ENCODE results near the gene LRRC2.
"Not testable (repeated sequence)": the region's sequence is repeated elsewhere in the genome, so short reads cannot be mapped to it uniquely, and the experiment has no call there.

Gene LRRC2

DNA sequence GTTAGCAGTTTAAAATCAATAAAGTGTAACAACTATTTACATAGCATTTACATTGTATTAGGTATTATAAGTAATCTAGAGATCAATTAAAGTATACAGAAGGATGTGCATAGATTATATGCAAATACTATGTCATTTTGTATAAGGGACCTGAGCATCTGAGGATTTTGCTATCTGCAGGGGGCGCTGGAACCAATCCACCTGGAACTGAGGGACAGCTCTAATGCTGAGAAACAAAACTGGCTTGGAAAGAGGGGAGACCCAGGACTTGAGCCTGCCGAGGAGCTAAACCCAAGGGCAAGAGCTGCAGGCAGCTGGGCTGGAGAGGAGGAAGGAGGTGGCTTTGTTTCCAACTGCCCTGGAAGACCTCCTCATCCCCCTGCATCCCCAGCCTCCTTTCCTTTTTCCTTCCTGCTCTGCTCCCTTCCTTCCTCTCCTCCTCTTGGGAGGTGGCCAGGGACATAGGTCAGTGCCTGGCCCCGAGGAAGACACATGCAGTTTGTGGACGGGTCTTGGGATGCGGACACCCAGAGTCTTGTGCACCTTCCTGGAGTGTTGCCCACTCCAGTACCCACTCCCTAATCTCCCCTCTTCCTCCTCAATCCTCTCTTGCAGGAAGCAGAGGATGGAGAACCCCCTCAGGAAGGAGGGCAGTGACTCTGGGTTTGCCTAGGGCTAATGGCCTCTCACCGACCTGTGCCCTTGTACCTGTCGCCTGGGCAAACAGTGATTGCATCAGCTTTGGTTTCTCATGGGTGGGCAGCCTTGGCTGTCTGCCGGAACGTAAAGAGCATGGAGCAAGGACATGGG lies 69.2 kb downstream of the LRRC2 start:
- peak; percentile 32 for DNase-seq (ENCODE audit: low read depth)

DNA sequence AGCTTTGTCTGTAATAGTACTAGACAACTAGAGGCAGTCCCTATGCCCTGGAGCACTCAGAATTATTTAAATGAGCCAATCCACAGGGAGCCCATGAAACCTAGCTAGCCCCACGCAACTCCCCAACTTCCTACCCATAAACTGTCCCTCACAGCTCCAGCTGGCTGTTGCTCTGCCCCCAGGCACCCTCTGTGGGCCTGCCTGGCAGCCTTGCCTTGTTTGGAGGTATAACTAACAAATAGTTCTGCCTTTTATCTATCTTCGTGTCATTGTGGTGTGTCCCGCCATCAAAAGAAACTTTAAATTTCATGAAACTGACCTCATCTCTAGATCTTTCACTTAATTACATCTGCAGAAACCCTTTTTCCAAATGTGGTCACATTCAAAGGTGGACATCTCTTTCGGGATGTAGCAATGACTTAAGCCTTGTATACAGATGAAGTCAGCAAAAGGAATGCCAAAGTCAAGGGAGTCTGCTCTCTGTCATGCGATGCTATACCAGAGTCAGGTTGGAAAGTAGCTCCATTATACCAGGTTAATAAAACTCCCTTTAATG lies 70.1 kb downstream of the LRRC2 start:
- DNase-seq (ENCODE audit: low read depth): peak; percentile 93

DNA sequence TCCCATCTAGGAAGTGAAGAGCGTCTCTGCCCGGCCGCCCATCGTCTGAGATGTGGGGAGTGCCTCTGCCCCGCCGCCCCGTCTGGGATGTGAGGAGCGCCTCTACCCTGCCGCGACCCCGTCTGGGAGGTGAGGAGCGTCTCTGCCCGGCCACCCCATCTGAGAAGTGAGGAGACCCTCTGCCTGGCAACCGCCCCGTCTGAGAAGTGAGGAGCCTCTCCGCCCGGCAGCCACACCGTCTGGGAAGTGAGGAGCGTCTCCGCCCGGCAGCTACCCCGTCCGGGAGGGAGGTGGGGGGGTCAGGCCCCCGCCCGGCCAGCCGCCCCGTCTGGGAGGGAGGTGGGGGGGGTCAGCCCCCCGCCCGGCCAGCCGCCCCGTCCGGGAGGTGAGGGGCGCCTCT lies 71.6 kb downstream of the LRRC2 start:
- DNase-seq (ENCODE audit: low read depth): not testable (repeated sequence)

DNA sequence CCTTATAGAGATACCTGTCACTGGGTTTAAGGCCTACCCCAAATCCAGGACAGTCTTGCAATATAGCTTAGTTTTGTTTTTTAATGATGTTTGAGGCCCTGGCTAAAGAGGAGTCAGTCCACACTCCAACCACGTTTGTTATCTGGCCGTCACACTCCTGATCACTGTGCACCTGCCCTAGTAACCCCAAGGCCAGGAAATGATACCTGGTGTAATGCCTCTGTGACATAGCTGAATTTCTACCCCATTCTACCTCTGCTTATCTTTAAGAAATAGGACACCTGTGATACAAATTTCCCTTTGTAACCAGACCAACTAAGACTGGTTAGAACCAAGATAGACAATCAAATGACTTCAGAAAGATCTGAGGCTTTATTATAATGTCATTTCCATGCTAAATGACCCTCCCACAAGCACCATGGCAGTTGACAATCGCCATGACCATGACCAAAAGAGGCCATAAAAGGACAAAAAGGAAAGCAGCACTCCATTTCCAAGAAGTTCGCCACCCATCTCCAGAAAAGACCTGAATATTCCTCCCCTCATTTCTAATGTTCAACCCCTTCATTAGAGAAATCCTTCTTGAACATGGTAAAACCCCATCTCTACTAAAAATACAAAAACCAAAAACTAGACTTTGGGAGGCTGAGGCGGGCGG lies 73.1 kb downstream of the LRRC2 start:
- no peak for DNase-seq (ENCODE audit: low read depth)

DNA sequence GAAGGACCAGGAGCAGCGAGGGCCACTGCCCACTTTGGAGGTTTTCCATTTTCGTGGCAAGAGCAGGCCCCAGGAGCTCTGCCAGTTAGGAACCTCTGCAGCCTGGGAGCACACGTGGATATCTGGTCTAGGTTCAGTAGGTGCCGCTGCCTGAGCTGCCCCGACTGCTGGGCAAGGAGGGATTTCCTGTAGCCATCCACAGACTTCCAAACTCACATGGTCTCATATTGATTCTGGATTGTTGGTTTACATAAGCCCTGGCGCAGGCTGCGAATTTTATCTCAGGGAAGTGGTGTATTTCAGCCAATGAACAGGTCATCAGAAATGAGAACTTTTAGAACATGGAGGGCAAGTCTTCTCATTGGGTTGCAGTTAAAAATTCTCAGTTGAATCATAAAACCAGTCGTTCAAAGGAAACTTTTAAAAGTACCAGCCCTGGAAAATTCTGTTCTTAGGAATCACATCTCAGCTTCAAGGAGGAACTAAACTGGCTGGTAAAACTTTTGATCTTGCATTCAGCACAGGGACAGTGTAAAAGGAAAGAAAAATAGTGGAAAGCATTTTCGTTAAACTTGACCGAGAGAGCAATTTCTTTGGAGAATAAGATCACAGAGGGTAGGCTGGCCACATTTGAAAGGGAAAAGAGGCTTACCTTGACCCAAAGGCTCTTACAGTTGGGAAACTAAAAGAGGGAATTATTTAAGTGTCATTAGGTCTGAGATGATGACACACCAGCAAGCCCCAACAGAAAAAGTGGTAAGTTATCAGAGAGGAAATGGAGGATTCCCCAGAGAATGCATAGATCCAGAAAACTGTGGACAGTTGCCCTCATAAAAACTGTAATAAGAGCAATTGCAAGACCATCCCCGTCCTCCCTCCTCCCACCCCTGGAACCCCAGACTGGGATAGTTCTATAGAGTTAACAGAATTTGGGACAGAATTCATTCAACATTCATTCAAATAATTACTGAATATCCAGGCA lies 74.7 kb downstream of the LRRC2 start:
- DNase-seq (ENCODE audit: low read depth): peak; percentile 16

DNA sequence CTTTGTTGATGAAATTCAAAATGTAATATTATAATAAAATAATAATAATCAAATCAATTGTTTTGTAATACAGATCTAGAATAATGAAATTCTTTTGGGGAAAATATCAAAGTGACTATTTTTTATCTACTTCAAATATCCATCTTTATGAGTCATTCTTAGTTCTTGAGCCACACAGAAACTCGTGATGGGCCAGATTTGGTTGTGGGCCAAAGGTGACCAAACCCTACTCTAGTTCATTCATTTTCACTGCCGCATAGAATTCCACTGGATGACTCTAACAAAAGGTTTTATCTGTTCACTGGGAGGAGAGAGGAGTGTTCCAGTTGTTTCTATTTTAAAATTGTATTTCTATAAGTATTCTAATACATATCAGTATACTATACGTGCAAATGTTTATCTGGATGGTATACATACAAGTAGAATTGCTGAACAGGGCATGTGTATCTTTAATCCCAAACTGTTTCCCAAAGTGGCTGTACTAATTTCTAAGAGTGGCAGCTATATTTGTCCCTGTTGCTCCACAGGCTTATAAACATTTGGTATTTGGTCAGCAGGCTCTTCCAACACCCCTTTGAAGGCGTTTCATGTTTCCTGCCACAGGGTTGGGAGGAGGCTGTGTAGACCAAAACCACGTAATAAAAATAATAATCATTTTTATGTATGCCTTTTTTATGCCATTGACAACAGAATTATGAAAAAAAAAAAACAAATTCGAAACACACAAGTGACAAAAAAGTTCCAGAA lies 75.6 kb downstream of the LRRC2 start:
- peak; percentile 61 for DNase-seq (ENCODE audit: low read depth)

DNA sequence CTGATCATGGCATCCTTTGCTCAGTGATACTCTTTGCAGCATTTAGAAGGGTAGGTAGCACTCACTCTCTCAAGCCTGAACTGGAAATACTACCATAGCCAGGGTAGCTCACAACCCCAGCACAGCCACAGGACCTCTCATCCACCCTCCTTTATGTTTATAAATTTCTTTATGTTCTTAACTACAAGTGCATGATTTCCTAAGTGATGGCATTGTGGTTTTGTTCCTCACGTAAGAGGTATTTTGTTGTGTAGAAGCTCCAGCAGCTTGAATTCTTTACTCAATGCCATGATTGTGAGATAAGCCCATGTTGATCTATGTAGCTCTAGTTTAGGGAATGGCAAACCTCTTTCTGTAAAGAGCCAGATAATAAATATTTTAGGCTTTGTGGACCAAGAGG lies 76.2 kb downstream of the LRRC2 start:
- DNase-seq (ENCODE audit: low read depth): peak; percentile 81

DNA sequence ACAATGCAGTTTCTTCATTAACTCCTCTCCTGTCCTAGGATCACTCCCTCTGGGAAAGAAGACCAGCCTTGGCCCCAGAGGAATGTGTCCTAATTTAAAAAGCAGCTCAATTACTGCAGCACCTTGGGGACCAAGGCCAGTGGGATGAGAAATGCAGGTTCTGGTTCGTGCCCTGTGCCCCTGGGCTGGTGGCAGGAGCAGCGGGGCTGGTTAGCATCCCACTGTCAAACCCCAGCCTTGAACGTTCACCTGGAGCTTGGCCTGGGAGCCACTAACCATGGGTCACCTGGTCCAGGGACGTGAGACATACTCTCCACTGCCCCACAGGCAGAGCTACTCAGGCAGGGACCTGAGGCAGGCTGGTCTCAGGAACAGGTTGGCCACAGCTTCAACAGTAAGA lies 76.7 kb downstream of the LRRC2 start:
- DNase-seq (ENCODE audit: low read depth): no peak

DNA sequence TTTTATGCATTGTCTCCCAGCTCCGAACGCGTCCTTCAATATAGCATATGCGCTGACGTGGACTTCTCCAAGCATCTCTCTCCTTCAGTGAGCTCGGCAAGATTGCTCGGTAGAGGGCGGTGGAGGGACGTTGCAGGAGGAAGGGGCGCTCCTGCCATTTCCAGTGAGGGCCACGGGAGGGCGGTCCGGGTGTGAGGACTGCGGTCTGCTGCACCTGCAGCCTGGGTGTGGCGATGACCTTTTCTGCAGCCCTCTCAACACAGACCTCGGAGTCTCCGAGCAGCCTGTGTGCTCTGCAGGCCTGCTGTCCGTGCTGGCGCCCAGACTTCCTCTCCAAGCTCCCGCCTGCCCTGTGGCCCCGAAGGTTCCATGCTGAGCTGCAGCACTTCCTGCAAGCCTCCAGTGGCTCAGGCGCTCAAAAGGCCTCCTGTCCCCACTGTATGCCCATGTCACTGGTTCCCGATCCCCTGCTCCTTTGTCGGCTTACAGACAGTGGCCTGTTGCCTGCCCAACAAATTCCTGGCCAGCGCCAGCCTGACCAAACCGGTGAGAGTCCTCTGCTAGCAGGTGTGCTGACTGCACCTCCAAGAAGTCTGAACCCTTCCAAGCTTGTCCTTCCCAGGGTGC lies 77.3 kb downstream of the LRRC2 start:
- peak; percentile 86 for DNase-seq (ENCODE audit: low read depth)

DNA sequence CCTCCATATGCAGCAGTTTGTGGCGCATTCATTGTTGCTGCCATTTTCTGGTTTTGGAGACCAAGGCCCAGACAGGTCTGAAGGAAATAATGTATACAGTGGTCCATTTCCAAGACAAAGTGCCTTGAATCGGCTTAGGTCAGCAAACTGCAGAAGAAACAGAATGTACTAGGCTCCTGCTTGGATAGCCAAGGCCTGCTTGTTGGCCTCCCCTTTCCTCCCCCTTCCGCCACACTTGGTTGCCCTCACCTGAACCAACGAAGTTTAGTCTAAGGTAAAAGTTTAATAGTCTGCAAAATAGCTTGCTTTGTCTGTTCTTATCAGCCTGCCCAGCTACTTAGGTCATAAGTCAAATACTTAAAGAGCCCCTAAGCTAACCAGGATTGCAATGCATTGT lies 80.3 kb downstream of the LRRC2 start:
- no peak for DNase-seq (ENCODE audit: low read depth)

DNA sequence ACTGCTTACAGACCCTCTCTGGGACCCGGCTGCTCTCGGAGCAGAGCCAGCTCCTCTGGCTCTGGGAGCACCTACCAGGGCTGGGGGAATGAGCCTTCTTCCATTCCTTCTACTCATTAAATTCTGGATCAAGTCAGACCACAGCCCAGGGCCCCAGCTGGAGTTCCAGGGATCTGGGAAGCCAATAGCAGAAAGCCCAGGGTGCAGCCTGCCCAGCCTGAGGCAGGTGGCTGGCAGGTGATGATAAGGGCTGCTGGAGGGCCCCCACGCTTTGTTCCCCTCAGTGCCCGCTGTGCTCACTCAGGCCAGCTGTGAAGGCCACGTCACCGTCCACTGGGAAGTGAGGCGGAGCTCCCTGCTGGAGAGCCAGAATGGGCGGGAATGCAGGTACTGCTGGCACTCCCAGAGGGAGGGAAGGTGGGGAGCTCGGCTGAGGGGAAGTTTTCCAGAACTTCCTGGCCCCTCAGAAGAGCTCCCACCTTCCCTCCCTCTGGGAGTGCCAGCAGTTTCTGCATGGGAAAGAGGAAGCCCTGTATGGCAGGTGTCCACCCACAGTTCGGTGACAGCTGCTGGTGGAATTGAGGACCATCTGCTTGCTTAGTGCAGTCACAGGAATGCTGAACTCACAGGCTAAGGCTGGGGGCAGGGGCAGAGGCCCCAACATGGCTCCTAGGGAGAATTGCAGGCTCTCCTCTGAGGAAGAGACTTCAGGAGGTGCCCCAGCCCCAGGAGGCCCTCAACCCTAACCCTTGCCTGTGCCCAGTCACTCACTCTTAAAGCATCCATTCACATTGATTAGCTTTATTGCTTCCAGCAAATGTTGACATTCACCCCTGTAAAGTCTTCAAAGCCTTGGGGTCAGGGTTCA lies 81.0 kb downstream of the LRRC2 start:
- no peak for DNase-seq (ENCODE audit: low read depth)

DNA sequence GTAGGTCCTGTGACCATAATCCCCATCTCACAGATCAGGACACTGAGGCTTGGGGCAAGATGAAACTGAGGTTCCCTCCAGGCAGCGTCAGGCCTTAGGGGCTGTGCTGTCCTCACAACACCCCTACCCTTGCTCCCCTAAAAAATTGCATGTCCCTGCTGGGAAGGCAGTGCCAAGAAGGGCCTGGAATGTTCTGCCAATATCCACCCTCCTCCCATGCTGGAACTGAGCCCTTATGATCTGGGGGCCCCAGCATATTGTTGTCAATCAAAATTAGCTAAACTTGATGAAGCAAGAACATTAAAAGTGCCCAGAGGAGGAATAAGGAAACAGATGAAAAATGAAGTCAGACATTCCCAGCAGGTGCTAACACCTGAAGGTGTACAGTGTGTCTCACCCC lies 81.7 kb downstream of the LRRC2 start:
- DNase-seq (ENCODE audit: low read depth): no peak

DNA sequence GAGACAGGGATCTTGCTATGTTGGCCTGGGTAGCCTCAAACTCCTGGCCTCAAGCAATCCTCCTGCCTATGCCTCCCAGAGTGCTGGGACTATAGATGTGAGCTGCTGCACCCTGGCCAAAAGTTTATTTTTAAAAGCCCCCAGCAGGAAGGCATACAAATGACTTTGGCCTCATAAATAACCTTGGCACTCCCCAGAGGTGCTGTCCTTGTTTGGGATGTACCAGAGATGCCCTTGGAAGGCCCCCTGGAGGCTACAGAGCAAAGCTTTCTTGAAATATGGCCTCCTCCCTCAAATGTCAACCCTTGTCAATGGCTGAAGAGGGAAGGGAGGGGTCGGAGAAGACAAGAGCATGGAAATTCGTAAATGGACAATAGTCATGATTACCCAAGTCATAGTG lies 82.3 kb downstream of the LRRC2 start:
- no peak for DNase-seq (ENCODE audit: low read depth)

DNA sequence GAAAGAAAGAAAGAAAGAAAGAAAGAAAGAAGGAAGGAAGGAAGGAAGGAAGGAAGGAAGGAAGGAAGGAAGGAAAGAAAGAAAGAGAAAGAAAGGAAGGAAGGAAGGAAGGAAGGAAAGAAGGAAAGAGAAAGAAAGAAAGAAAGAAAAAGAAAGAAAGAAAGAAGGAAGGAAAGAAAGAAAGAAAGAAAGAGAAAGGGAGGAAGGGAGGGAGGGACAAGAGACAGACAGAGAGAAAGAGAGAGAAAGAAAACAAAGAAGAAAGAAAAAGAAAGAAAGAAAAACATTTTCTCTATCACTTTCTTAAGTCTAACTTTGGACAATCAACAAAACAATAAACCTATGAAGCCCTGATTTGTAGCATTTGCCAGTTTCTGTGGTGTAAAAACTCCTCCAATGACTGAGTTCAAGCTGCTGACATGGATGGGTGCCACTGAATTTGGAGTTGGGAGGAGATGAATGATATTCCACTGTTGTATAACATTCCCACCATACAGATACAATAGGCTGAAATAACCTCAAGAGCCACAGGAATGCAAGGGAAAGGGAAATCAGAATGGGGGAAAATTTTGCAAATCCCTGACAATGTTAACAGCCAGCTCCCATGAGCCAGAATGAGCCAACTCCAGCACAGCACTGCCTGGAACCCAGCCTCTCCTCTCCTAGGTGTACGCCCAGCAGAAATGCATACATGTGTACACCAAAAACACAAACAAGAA lies 83.3 kb downstream of the LRRC2 start:
- peak; percentile 84 for DNase-seq (ENCODE audit: low read depth)

DNA sequence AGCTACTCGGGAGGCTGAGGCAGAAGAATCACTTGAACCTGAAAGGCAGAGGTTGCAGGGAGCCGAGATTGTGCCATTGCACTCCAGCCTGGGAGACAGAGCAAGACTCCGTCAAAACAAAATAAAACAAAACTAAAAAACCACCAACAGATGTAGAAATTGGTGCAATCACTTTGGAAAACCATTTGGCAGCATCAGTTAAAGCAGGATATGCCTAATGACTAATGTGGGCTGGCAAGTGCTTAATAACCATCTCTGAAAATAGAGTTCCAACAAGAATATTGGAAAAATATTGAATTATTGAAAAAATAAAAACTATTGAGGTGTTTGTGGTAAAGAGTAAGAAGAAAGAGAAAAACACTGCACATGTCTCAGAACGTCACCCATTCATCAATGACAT lies 84.5 kb downstream of the LRRC2 start:
- no peak for DNase-seq (ENCODE audit: low read depth)

DNA sequence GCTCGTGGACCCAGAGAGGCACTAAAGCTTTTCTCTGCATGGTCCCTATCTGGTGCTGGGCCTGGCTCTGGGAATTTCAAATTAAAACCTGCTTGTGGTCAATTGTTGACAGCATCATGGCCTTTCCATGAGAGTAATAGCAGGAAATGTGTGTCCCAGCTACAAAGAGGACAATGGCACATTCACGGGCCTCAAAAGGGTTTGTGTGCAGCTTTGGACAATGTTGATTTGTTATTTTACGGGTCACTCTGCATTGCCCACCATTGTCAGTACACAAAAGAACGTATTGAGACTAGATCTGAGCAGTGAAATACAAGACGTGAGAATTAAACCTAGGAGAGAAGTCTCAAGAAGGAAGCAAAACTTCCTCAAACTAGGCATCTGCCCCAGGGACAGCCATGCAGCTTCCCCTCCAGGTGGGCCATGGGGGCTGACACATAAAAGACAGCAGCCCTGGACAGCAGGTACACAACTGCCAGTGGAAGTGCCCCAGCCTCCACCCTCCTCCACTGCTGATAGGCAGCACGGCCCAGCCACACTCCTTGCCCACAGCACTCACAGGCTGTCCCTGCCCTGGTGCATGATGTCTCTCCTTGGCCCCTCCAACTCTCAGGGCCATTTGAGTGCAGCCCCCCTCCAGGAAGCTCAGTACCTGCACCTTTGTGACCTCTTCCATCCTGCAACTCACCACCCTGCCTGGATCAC lies 85.5 kb downstream of the LRRC2 start:
- DNase-seq (ENCODE audit: low read depth): no peak

DNA sequence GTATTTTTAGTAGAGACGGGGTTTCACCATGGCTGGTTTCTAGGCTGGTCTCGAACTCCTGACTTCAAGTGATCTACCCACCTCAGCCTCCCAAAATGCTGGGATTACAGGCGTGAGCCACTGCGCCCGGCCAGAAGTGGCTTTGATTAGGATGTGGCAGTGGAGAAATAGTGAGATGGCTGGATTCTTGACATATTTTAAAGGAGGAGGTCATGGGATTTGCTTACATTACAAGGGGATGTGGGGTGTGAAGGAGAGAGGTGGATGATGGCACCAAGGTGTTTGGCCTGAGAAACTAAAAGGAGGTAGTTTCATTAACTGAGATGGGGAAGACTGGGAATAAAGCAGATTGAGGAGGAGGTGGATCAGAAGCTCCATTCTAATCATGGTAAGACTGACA lies 86.4 kb downstream of the LRRC2 start:
- peak; percentile 43 for DNase-seq (ENCODE audit: low read depth)

DNA sequence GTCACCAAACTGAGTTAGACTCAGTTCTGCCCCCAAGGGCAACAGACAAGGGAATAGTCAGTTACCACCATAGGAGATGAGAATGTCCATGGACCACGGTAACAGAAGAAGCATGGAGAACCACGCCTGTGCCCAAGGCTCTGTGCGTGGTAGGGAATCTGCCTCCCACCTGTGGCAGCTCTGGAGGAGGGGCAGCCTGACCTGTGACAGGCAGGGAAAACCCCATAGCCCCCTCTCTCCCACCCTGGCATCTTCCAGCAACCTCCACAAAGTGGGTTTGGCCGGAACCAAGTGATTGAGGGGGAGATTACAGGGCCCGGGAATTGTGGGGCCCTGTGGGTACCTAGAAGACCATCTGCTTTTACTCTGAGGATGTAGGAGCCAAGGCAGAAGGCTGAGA lies 87.1 kb downstream of the LRRC2 start:
- DNase-seq (ENCODE audit: low read depth): no peak

DNA sequence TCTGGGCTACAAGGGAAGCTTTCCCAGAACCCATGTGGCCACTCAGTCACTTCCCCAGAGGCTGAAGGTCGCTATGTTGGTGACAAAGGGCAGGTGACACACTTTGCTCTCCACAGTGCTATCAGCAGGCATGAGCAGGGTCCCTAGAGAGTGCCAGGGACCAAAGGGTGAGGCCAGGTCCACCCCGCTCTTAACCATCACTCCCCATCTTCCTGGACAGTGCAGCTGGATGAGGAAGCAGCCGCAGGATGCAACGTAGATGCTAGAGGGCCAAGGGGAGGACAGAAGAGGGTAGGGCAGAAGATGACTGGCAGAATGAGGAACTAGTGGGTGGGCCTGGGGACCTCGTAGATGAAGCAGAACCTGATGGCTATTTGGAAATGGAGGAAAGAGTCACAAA lies 87.8 kb downstream of the LRRC2 start:
- DNase-seq (ENCODE audit: low read depth): no peak
